ENCODE data around the gene USP13. TPM values are rescaled to one million over a fixed set of nuclear protein-coding genes. Genes with fewer than 3 reads are reported as not detected.

The USP13 gene
- total and polyA plus RNA-seq, 12 donors = 13.7 to 181 (median 142) TPM

- no peaks in the 10 kb centered on the region for H3K27me3 ChIP-seq
- TF ChIP-seq, protein P1, sequence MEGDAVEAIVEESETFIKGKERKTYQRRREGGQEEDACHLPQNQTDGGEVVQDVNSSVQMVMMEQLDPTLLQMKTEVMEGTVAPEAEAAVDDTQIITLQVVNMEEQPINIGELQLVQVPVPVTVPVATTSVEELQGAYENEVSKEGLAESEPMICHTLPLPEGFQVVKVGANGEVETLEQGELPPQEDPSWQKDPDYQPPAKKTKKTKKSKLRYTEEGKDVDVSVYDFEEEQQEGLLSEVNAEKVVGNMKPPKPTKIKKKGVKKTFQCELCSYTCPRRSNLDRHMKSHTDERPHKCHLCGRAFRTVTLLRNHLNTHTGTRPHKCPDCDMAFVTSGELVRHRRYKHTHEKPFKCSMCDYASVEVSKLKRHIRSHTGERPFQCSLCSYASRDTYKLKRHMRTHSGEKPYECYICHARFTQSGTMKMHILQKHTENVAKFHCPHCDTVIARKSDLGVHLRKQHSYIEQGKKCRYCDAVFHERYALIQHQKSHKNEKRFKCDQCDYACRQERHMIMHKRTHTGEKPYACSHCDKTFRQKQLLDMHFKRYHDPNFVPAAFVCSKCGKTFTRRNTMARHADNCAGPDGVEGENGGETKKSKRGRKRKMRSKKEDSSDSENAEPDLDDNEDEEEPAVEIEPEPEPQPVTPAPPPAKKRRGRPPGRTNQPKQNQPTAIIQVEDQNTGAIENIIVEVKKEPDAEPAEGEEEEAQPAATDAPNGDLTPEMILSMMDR (IDR thresholded peaks at IDR 0.05) = no peak
- H3K27ac ChIP-seq = no peak overlapping the region
- WGBS, 2 donors = 97 to 99% methylated on average over 4 of the region's 4 CpGs
- peaks cover 0 to 74% (median 0%) of the 10 kb centered on the region in 9 donors for H3K36me3 ChIP-seq
- no peaks in the 10 kb centered on the region for H3K9me3 ChIP-seq
- ATAC-seq (no peak), DNase-seq (no peak)
- intact Hi-C loops (cut with DNase I) = no loop called here
- no peak overlapping the region for H3K4me3 ChIP-seq
- peaks cover 0 to 80% (median 52%) of the 10 kb centered on the region in 9 donors for H3K4me1 ChIP-seq
Observed at GRCh38 chr3:179610066-179610465, 42.8 kb upstream of the USP13 start.

- no peak for DNase-seq
- intact Hi-C loops (cut with DNase I) = no loop called here
- ATAC-seq = no peak
- no peaks in the 10 kb centered on the region for H3K27me3 ChIP-seq
- H3K4me1 ChIP-seq = peaks cover 0 to 44% (median 26%) of the 10 kb centered on the region in 9 donors
- 30 to 44% methylated on average over 2 of the region's 2 CpGs for WGBS, 2 donors
- no peaks in the 10 kb centered on the region for H3K9me3 ChIP-seq
- TF ChIP-seq, protein P1 (IDR thresholded peaks at IDR 0.05) = no peak
- H3K27ac ChIP-seq = peak overlapping the region in 2 of 10 donors; percentile 8 to 23
- H3K36me3 ChIP-seq = peaks cover 0 to 84% (median 22%) of the 10 kb centered on the region in 9 donors
- H3K4me3 ChIP-seq = no peak overlapping the region
Observed at GRCh38 chr3:179613807-179614206, 39.0 kb upstream of the USP13 start.

GRCh38 chr3:179615458-179616173, 37.2 kb upstream of the USP13 start:
- Histone ChIP-seq H3K9me3 (no peaks in the 10 kb centered on the region), H3K4me3 (no peak overlapping the region), H3K27me3 (no peaks in the 10 kb centered on the region), H3K4me1 (peaks cover 0 to 28% (median 15%) of the 10 kb centered on the region in 9 donors), H3K36me3 (peaks cover 0 to 84% (median 34%) of the 10 kb centered on the region in 9 donors), H3K27ac (no peak overlapping the region)
- WGBS, 2 donors = 59 to 62% methylated on average over 4 of the region's 4 CpGs
- DNase-seq (no peak), ATAC-seq (no peak)
- intact Hi-C loops (cut with DNase I) = no loop called here
- TF ChIP-seq, protein P1 (IDR thresholded peaks at IDR 0.05) = no peak

GRCh38 chr3:179622023-179622422, 30.8 kb upstream of the USP13 start:
- Histone ChIP-seq H3K4me3 (no peak overlapping the region), H3K4me1 (no peaks in the 10 kb centered on the region), H3K27me3 (no peaks in the 10 kb centered on the region), H3K36me3 (peaks cover 0 to 100% (median 63%) of the 10 kb centered on the region in 9 donors), H3K27ac (no peak overlapping the region), H3K9me3 (no peaks in the 10 kb centered on the region)
- WGBS, 2 donors = 95 to 100% methylated on average over 2 of the region's 2 CpGs
- ATAC-seq = no peak
- no peak for DNase-seq
- TF ChIP-seq, protein P1 (IDR thresholded peaks at IDR 0.05) = no peak
- intact Hi-C loops (cut with DNase I) = no loop called here
